G401 (cell line): ENCODE measurements around the gene CCND1. TPM values are rescaled to one million over a fixed set of nuclear protein-coding genes. Genes with fewer than 3 reads are reported as not detected.
"Not testable (repeated sequence)": the region's sequence is repeated elsewhere in the genome, so short reads cannot be mapped to it uniquely, and the experiment has no call there.

Experiments used
- DNase-seq: peaks from one replicate; pipeline ENCODE4 v3.0.0-alpha.2; 2015; ENCODE audit warnings: low spot score
- in situ Hi-C: cut with HindIII; loops from 2 replicates; pipeline ENCODE4 v1.10.0; 2016; ENCODE audit warnings: low sequenced_read_pairs, mixed read lengths
- total RNA-seq: library from RNA; depleted of rRNA; stranded (reverse); fragments of >200 nt; shearing (Covaris generic); gene quantifications from 2 replicates; pipeline ENCODE4 v1.2.3, GENCODE V29; 2014

Gene CCND1
- total RNA-seq, 1 experiment from 2014 or later = 101 TPM

GRCh38 chr11:69615545-69616278 is 25.2 kb upstream of the CCND1 start:
- no peak for DNase-seq
- in situ Hi-C loops = no loop called here

GRCh38 chr11:69617220-69617619 is 23.7 kb upstream of the CCND1 start:
- in situ Hi-C loops = no loop called here
- no peak for DNase-seq

- no peak for DNase-seq
- in situ Hi-C loops = no loop called here
These were observed 23.3 kb upstream of the CCND1 start for GRCh38 chr11:69617682-69618081.

- no peak for DNase-seq
- in situ Hi-C loops = no loop called here
These were observed 22.7 kb upstream of the CCND1 start for GRCh38 chr11:69618237-69618636.

- DNase-seq = no peak
- in situ Hi-C loops = no loop called here
These were observed 20.2 kb upstream of the CCND1 start for GRCh38 chr11:69620683-69621290.

GRCh38 chr11:69622097-69622681 is 18.8 kb upstream of the CCND1 start:
- in situ Hi-C loops, DNase-seq: not testable (repeated sequence)

- DNase-seq = no peak
- in situ Hi-C loops = no loop called here
These were observed 16.7 kb upstream of the CCND1 start for GRCh38 chr11:69624293-69624692.

- no peak for DNase-seq
- in situ Hi-C loops = no loop called here
These were observed 15.5 kb upstream of the CCND1 start for GRCh38 chr11:69625476-69625875.

GRCh38 chr11:69627551-69627950 is 13.4 kb upstream of the CCND1 start:
- in situ Hi-C loops = no loop called here
- no peak for DNase-seq

- no peak for DNase-seq
- in situ Hi-C loops = no loop called here
These were observed 10.9 kb upstream of the CCND1 start for GRCh38 chr11:69630017-69630416.

GRCh38 chr11:69630424-69630823 is 10.5 kb upstream of the CCND1 start:
- no peak for DNase-seq
- in situ Hi-C loops = no loop called here

GRCh38 chr11:69632900-69633299 is 8.1 kb upstream of the CCND1 start:
- in situ Hi-C loops = no loop called here
- DNase-seq = no peak

GRCh38 chr11:69634069-69634468 is 6.9 kb upstream of the CCND1 start:
- DNase-seq = no peak
- in situ Hi-C loops = no loop called here

GRCh38 chr11:69634590-69634989 is 6.4 kb upstream of the CCND1 start:
- in situ Hi-C loops = no loop called here
- DNase-seq = no peak

- in situ Hi-C loops = no loop called here
- DNase-seq = no peak
These were observed 5.8 kb upstream of the CCND1 start for GRCh38 chr11:69635195-69635594.

GRCh38 chr11:69635804-69636511 is 5.0 kb upstream of the CCND1 start:
- in situ Hi-C loops = no loop called here
- DNase-seq = no peak

GRCh38 chr11:69636512-69637197 is 4.3 kb upstream of the CCND1 start:
- DNase-seq = peak; percentile 53
- in situ Hi-C loops = no loop called here

- DNase-seq = no peak
- in situ Hi-C loops = no loop called here
These were observed 3.6 kb upstream of the CCND1 start for GRCh38 chr11:69637198-69637940.
